ACC112 (cell line): ENCODE measurements around the gene SYNM.
"Not testable (repeated sequence)": the region's sequence is repeated elsewhere in the genome, so short reads cannot be mapped to it uniquely, and the experiment has no call there.

Experiments
- H2AFZ ChIP-seq: fragments of 200-600 bp; sonication (generic); one replicate; pipeline ENCODE4 v1.6.0; 2017; ENCODE audit warnings: antibody characterized with exemption, low read length; ENCODE audit not compliant: unreplicated experiment
- H3K27ac ChIP-seq: fragments of 200-600 bp; sonication (generic); 2 replicates; pipeline ENCODE4 v1.5.1; 2014; ENCODE audit warnings: low read depth, mild to moderate bottlenecking, antibody characterized with exemption, low read length, moderate library complexity
- H3K27me3 ChIP-seq: fragments of 200-600 bp; sonication (generic); 2 replicates; pipeline ENCODE4 v1.6.1; 2014; ENCODE audit warnings: mild to moderate bottlenecking, antibody characterized with exemption, low read length, moderate library complexity, mixed read lengths; ENCODE audit not compliant: insufficient read depth
- H3K36me3 ChIP-seq: fragments of 200-600 bp; sonication (generic); 2 replicates; pipeline ENCODE4 v1.6.1; 2016; ENCODE audit warnings: mild to moderate bottlenecking, antibody characterized with exemption, low read length, moderate library complexity, mixed read lengths; ENCODE audit not compliant: insufficient read depth
- H3K4me1 ChIP-seq: fragments of 200-600 bp; sonication (generic); one replicate; pipeline ENCODE4 v1.6.1; 2016; ENCODE audit warnings: low read length, mixed read lengths; ENCODE audit not compliant: insufficient read depth, unreplicated experiment, control insufficient read depth
- H3K4me3 ChIP-seq: fragments of 200-600 bp; sonication (generic); 2 replicates; pipeline ENCODE4 v1.5.1; 2014; ENCODE audit warnings: mild to moderate bottlenecking, low read depth, low read length
- H3K79me2 ChIP-seq: fragments of 200-600 bp; sonication (generic); one replicate; pipeline ENCODE4 v1.6.0; 2016; ENCODE audit warnings: low read length; ENCODE audit not compliant: control insufficient read depth, unreplicated experiment, insufficient read depth

Gene SYNM

GRCh38 chr15:99104788-99105513, at the start of gene SYNM:
SYNM (plus strand) TSS chr15:99105080; CDS start chr15:99105200, 120 bp downstream.
- Histone ChIP-seq H3K36me3 (no peaks in the 10 kb centered on the region), H3K4me1 (no peaks in the 10 kb centered on the region), H3K27me3 (peaks cover 20% of the 10 kb centered on the region), H2AFZ (peak within 1 kb of the TSS; percentile 94), H3K79me2 (no peaks in the 10 kb centered on the region), H3K27ac (no peak within 1 kb of the TSS), H3K4me3 (peak within 1 kb of the TSS; percentile 81)

- peaks cover 10% of the 10 kb centered on the region; the same call in 1 of the 2 replicates for H3K27me3 ChIP-seq
- no peak overlapping the region for H3K27ac ChIP-seq
- no peaks in the 10 kb centered on the region for H3K36me3 ChIP-seq
- no peaks in the 10 kb centered on the region for H3K4me1 ChIP-seq
- H2AFZ ChIP-seq: no peak overlapping the region
- no peak overlapping the region for H3K4me3 ChIP-seq
- no peaks in the 10 kb centered on the region for H3K79me2 ChIP-seq
These were observed 49.2 kb upstream of the SYNM start for GRCh38 chr15:99055555-99056134.

GRCh38 chr15:99057020-99057419, 47.9 kb upstream of the SYNM start:
- H3K4me1 ChIP-seq: no peaks in the 10 kb centered on the region
- no peaks in the 10 kb centered on the region for H3K79me2 ChIP-seq
- H3K27ac ChIP-seq: no peak overlapping the region
- no peak overlapping the region for H2AFZ ChIP-seq
- H3K4me3 ChIP-seq: no peak overlapping the region
- no peaks in the 10 kb centered on the region for H3K36me3 ChIP-seq
- H3K27me3 ChIP-seq: peaks cover 8% of the 10 kb centered on the region; the same call in 1 of the 2 replicates

- Histone ChIP-seq H3K79me2 (no peaks in the 10 kb centered on the region), H3K4me1 (no peaks in the 10 kb centered on the region), H3K4me3 (peak overlapping the region; percentile 79; the same call in 1 of the 2 replicates), H3K36me3 (no peaks in the 10 kb centered on the region), H3K27ac (no peak overlapping the region), H2AFZ (no peak overlapping the region), H3K27me3 (peaks cover 16% of the 10 kb centered on the region; the same call in 1 of the 2 replicates)
These were observed 47.0 kb upstream of the SYNM start for GRCh38 chr15:99057697-99058420.

GRCh38 chr15:99058421-99058870, 46.4 kb upstream of the SYNM start:
- no peak overlapping the region for H3K27ac ChIP-seq
- H2AFZ ChIP-seq: peak overlapping the region; percentile 75
- no peaks in the 10 kb centered on the region for H3K79me2 ChIP-seq

GRCh38 chr15:99059010-99059981, 45.6 kb upstream of the SYNM start:
- H3K27ac ChIP-seq: peak overlapping the region; percentile 46; the same call in 1 of the 2 replicates
- peak overlapping the region; percentile 89 for H3K4me3 ChIP-seq
- peak overlapping the region; percentile 96 for H2AFZ ChIP-seq
- no peaks in the 10 kb centered on the region for H3K36me3 ChIP-seq
- no peaks in the 10 kb centered on the region for H3K79me2 ChIP-seq
- no peaks in the 10 kb centered on the region for H3K4me1 ChIP-seq
- H3K27me3 ChIP-seq: peaks cover 16% of the 10 kb centered on the region; the same call in 1 of the 2 replicates

More at GRCh38 chr15:99058421-99058870, 46.4 kb upstream of the SYNM start:
- H3K4me3 ChIP-seq: peak overlapping the region; percentile 79
- H3K4me1 ChIP-seq: no peaks in the 10 kb centered on the region
- no peaks in the 10 kb centered on the region for H3K36me3 ChIP-seq
- peaks cover 17% of the 10 kb centered on the region; the same call in 1 of the 2 replicates for H3K27me3 ChIP-seq

GRCh38 chr15:99060186-99060585, 44.7 kb upstream of the SYNM start:
- H3K4me3 ChIP-seq, H2AFZ ChIP-seq, H3K79me2 ChIP-seq, H3K27ac ChIP-seq, H3K36me3 ChIP-seq, H3K4me1 ChIP-seq: not testable (repeated sequence)
- peaks cover 20% of the 10 kb centered on the region; the same call in 1 of the 2 replicates for H3K27me3 ChIP-seq

GRCh38 chr15:99062226-99062625, 42.7 kb upstream of the SYNM start:
- no peak overlapping the region for H3K4me3 ChIP-seq
- H3K4me1 ChIP-seq: no peaks in the 10 kb centered on the region
- H3K27me3 ChIP-seq: peaks cover 25% of the 10 kb centered on the region; the same call in 1 of the 2 replicates
- H3K36me3 ChIP-seq: no peaks in the 10 kb centered on the region
- H3K27ac ChIP-seq: no peak overlapping the region
- H2AFZ ChIP-seq: no peak overlapping the region
- no peaks in the 10 kb centered on the region for H3K79me2 ChIP-seq

- H3K4me3 ChIP-seq: no peak overlapping the region
- no peaks in the 10 kb centered on the region for H3K36me3 ChIP-seq
- no peak overlapping the region for H3K27ac ChIP-seq
- no peak overlapping the region for H2AFZ ChIP-seq
- H3K79me2 ChIP-seq: no peaks in the 10 kb centered on the region
- no peaks in the 10 kb centered on the region for H3K4me1 ChIP-seq
- H3K27me3 ChIP-seq: peaks cover 13% of the 10 kb centered on the region; the same call in 1 of the 2 replicates
These were observed 36.7 kb upstream of the SYNM start for GRCh38 chr15:99068186-99068585.

- no peak overlapping the region for H3K4me3 ChIP-seq
- no peaks in the 10 kb centered on the region for H3K36me3 ChIP-seq
- no peak overlapping the region for H3K27ac ChIP-seq
- H2AFZ ChIP-seq: no peak overlapping the region
- H3K27me3 ChIP-seq: 0 out of 2 replicates have a peak, but pooled peaks cover 5% of the 10 kb centered on the region
- H3K4me1 ChIP-seq: no peaks in the 10 kb centered on the region
- H3K79me2 ChIP-seq: no peaks in the 10 kb centered on the region
These were observed 34.7 kb upstream of the SYNM start for GRCh38 chr15:99070208-99070607.
